GM18520 (cell line): ENCODE results near the gene PTPRN2.
"Not testable (repeated sequence)": the region's sequence is repeated elsewhere in the genome, so short reads cannot be mapped to it uniquely, and the experiment has no call there.

Experiments
- ATAC-seq: cut with Tn5 transposase; IDR thresholded peaks from one replicate; pipeline ENCODE4 v1.9.1; 2021; ENCODE audit not compliant: unreplicated experiment

Gene PTPRN2

GRCh38 chr7:157996359-157997079, 591.1 kb downstream of the PTPRN2 start:
- no peak for ATAC-seq

DNA sequence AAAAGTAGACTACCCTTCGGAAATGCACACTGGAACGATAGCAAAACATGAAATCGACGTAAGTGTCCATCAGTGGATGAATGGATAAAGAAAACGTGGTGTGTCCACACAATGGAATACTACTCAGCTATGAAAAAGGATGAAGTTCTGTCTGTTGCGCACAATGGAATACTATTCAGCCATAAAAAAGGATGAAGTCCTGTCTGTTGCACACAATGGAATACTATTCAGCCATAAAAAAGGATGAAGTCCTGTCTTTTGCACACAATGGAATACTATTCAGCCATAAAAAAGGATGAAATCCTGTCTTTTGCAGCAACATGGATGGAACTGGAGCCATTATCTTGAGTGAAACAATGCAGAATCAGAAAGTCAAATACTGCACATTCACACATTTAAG, 591.8 kb downstream of the PTPRN2 start:
- no peak for ATAC-seq

DNA sequence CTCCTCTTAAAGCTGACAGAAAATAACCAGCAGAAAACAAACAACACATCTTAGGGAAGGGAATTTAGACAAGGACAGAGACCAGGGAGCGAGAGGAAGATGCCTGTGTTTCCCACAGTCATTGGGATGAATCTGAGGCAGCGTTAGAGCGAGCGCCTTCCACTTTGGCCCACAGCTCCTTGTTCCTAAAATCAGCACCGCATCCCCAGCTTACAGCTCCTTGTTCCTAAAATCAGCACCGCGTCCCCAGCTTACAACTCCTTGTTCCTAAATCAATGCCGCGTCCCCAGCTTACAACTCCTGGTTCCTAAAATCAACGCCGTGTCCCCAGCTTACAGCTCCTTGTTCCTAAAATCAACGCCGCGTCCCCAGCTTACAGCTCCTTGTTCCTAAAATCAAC, 593.3 kb downstream of the PTPRN2 start:
- ATAC-seq = no peak

DNA sequence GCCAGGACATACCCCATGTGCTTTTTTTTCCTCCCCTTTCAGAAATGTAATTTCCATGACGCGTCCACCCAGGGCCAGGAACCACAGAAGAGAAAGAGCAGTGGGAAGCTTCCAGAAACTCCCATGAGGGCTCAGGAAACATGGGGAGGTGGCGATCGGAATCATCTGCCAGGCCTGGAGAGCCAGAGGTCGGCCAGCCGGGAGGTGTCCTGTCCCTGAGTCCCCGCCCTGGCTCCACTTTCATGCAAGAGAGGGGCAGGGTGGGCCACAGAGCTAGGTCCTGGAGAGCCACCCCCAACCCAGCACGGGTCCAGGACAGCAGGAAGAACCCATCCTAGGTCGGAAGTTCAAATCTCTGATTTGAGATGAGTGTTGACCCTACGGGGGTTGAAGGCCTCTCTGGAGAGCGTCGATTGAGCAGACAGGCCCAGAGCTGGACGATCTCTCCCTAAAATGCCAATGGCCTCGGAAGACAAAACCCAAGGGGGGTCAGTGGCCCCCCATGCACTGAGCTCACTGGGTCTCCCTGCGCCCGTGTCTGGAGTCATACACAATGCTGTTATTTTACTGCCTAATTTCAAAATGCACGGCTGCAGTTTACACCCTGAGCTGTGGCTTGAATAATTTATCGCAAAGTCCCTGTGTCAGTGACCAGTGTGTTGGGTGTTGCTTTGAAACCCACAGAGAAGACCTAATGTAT, 594.1 kb downstream of the PTPRN2 start:
- ATAC-seq = no peak

- ATAC-seq = no peak
Measured at GRCh38 chr7:157992511-157993160, 595.0 kb downstream of the PTPRN2 start.

DNA sequence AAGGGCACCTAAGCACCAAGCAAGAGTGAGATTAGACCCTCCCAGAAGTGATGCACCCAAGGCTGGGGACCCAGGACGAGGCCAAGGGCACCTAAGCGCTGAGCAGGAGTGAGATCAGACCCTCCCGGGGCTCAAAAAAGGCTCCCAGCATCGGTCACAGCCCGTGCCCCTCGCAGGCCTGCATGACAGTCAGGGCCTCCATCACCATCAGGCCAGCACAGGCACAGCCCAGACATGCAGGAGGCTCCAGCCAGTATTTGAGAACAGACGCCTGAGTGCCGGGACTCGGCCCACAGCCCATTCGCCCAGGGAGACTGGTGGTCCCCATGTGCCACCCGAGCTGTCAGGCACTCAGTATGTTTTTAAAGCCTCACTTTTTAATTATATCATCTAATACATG, 595.9 kb downstream of the PTPRN2 start:
- ATAC-seq = no peak

DNA sequence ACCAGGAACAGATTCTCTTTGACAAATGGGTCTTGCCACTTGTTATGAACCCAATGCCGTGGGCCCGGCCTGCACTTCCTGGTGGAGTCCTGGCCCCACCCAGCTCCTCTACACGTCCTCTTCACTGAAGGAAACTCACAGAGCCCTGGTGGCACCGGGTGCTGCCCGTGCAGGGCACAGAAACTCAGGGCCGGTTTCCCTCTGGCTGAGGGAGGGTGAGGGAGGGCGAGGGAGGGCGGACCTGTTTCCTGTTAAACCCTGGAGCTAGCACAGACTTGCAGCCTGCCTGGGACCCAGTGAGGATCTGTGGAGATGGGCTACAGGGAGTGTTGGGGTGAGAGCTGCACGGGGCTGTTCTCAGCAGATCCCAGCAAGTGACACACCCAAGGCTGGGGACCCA, 596.3 kb downstream of the PTPRN2 start:
- no peak for ATAC-seq

DNA sequence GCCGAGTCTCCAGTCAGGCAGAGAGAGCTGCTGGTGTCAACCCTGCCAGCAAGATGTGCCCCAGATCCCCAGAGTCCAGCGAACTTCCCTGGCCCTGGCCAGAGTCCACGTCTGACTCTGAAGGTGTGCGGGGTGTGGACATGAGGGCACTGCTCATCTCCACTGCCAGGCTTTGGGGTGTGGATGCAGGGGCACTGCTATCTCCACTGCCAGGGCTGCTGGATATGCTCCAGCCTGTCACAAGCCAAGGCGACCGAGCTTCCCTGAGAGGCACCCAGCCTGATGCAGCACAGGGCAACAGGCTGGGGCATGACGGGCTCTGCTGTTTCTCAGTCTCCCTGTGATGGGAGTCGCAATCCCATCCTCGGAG, 596.8 kb downstream of the PTPRN2 start:
- ATAC-seq = no peak

GRCh38 chr7:157990226-157990880, 597.3 kb downstream of the PTPRN2 start:
- no peak for ATAC-seq

DNA sequence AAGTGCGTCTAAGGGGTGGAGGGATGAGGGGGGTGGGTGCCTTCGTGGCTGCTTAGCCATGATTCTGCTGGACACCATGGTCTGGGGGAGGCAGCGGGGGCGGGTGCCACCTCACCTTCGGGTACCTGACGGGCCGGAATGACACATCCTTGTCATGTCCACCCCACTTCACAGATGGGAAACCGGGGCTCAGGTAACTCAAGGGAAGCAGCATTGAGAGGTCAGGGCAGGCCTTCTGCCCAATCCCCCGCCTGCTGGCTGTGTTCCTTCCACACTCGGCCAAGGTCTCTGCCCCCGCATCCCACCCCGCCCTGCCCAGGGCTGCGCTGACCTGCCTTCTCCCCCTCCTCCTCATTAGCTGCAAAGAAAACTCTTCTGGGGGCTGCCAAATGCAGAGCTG, 598.0 kb downstream of the PTPRN2 start:
- ATAC-seq = no peak

DNA sequence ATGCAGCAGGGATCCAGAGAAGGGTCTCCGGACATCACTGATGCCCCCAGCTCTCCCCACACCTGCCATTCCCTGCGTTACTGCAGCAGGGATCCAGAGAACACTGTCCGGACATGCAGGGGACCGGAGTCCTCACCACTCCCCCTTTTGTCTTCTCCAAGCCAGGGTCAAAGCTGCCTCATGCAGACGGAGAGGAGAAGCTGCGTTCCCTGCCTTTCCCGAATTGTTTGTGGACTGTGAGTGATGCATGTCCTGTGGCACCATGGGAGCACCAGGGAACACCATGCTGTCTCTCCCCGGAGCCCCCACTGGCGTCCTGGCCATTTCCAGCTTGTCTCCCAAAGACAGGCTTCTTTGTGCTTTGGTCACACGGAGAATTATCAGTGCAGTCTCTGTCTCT, 599.7 kb downstream of the PTPRN2 start:
- no peak for ATAC-seq

- no peak for ATAC-seq
Measured at GRCh38 chr7:157986051-157986450, 601.6 kb downstream of the PTPRN2 start.

DNA sequence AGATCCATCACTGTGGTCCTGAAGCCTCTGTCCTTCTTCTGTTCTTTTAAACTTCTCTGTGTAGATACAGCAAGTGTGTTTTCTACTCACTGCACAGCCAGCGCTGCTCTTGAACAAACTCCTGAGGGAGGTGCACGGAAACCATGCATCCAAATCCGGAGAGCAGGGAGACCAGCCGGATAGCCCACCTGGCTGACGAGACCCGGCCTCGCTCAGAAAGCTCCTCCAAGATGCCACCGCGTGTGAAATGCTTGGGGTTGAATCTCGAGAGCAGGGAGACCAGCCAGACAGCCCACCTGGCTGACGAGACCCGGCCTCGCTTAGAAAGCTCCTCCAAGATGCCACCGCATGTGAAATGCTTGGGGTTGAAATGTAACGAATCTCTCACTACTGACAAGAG, 602.0 kb downstream of the PTPRN2 start:
- ATAC-seq = no peak

- ATAC-seq = no peak
Measured at GRCh38 chr7:157984423-157985163, 603.0 kb downstream of the PTPRN2 start.

DNA sequence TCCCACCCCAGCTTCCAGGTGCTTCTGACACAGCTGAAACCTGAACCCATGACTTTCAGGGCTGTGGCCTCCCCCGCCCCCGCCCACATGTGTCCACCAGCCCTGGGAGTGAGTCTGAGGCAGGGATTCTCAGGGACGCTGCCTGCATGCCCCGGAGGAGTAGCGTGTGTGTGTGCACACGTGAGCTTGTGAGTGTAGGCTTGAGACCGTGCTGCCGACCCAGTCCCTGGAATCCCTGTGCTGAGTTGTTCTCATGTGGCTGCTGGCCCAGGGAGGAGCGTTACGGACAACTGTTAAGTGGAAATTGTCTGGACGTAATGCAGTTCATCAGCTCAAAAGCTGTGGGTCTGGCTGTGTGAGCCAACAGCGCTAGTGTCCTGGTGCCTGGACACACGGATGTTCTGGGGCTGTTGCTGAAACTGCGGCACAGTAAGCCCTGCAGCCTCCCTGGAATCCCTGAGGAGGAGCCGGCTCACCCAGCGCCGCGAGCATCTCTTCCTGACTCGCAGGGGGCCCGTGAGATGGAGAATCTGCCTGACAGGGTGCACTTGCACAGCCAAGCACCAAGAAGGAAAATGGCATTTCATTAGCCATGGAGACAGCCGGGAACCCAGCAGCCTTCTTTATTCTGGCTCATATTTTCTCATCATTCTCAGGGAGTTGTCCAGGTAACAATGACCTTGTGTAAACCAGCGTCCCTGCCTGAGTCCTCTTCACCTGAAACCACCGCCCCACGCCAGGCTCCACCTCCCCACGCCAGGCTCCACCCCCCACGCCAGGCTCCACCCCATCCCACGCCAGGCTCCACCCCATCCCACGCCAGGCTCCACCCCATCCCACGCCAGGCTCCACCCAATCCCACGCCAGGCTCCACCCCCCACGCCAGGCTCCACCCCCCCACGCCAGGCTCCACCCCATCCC, 603.9 kb downstream of the PTPRN2 start:
- ATAC-seq = no peak

DNA sequence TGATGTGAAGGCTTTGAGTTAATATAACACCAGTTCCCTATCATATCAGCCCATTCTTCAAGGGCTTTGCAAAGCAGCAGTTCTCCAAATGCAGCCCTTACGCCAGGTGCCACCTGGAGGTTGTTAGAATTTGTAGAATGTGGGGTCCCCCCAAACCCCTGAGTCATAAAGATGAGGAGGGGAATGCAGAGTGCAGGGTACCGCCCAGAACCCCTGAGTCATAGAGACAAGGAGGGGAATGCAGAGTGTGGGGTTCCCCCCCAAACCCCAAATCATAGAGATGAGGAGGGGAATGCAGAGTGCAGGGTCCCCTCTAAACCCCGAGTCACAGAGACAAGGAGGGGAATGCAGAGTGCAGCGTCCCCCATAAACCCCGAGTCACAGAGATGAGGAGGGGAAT, 605.8 kb downstream of the PTPRN2 start:
- no peak for ATAC-seq

- ATAC-seq = no peak
Measured at GRCh38 chr7:157980774-157981173, 606.8 kb downstream of the PTPRN2 start.

DNA sequence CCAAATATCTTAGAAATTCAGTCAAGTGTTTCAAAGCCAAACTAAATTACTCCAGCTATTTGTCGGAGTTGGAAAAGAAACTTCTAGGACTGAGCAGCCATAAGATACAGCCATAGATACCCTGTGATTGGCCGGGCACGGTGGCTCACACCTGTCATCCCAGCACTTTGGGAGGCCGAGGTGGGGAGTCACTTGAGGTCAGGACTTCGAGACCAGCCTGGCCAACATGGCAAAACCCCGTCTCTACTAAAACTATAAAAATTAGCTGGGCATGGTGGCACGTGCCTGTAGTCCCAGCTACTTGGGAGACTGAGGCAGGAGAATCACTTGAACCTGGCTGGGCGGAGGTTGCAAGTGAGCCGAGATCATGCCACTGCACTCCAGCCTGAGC, 607.3 kb downstream of the PTPRN2 start:
- ATAC-seq = not testable (repeated sequence)

DNA sequence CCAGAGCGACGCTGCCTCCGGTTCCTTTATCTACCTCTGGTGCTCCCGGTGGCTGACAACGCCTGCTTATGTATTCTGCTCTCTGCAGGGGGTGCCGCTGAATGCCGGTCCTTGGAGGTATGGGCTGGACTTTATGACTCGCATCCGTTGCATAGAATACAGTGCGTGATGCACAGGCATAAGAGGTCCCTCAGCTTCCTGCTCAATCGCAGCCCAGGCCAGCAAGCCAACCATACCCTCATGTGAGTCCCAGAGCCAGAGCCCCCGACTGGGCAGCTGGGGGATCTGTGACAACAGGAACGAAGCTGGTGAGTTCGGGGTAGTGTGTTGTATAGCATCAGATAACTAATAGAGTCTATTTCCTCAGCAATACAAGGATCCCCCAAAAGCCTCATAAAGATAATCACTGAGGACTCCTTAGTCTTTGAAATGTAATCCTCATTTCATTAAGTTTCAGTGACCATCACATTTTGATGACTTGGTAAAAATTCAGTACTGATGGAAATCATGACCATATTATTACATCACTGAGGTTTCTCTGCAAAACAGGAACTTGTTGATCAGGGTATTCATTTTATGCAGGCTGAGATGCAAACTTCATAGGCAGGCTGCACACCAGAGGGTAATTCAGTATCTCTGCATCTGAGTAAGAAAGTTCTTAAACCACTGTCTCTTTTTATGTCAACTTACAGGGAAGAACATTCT, 607.8 kb downstream of the PTPRN2 start:
- no peak for ATAC-seq
